ENCODE measurements around the gene C3orf38. TPM values are rescaled to one million over a fixed set of nuclear protein-coding genes. Genes with fewer than 3 reads are reported as not detected.

Gene C3orf38
- total RNA-seq, 2 donors from 2014 or later, result 35.9 to 37.9 TPM

GRCh38 chr3:88203642-88204055, 53.9 kb downstream of the C3orf38 start:
- Mint-ChIP-seq H3K4me3 (no peak overlapping the region), H3K4me1 (peaks cover 1% of the 10 kb centered on the region), H3K36me3 (ENCODE audit: low read depth) (no peaks in the 10 kb centered on the region), H3K27me3 (ENCODE audit: insufficient read depth) (peaks cover 3% of the 10 kb centered on the region), H3K9me3 (no peaks in the 10 kb centered on the region), H3K27ac (no peak overlapping the region)
- WGBS, 2 experiments (ENCODE audit: insufficient coverage in 1 of 2, insufficient read length in 1 of 2), result 5 to 35% methylated on average over 3 to 5 of the region's 5 CpGs
- no peaks in the 10 kb centered on the region for H3K36me3 ChIP-seq (ENCODE audit: control insufficient read depth, insufficient read depth, low read length)
- no peaks in the 10 kb centered on the region for H3K27me3 ChIP-seq (ENCODE audit: control insufficient read depth, insufficient read depth, low read length, poor library complexity, severe bottlenecking)
- no peak overlapping the region for H3K9ac ChIP-seq (ENCODE audit: extremely low read depth, low read length, poor library complexity, severe bottlenecking)
- no peaks in the 10 kb centered on the region for H3K4me1 ChIP-seq (ENCODE audit: control insufficient read depth, insufficient read depth, low read length)
- no peak overlapping the region for H3K4me3 ChIP-seq (ENCODE audit: low read length)
- H3K27ac ChIP-seq (ENCODE audit: low read depth, low read length), result no peak overlapping the region
- peak; percentile 93 for TF ChIP-seq CTCF (conservative IDR thresholded peaks at IDR 0.05)
- H3K9me3 ChIP-seq (ENCODE audit: control insufficient read depth, low read length), result no peaks in the 10 kb centered on the region
- DNase-seq, result peak; percentile 92

Other genes starting within 250 kb of the C3orf38 start
- gene CGGBP1, start 91.0 kb upstream of the C3orf38 start, total RNA-seq, result 10 to 100 TPM; 81.5 to 96.3 TPM
- 10 to 100 TPM in 1 of 2 donors, 1 to 10 TPM in 1; 7.3 to 10.6 TPM for gene ZNF654, start 90.7 kb upstream of the C3orf38 start, total RNA-seq